B cell (primary cell): ENCODE results near the gene TRIM9. TPM values are rescaled to one million over a fixed set of nuclear protein-coding genes. Genes with fewer than 3 reads are reported as not detected.

Experiments
- ATAC-seq: fragments of 200-7000 bp; cut with Tn5 transposase; one replicate; pipeline ENCODE4 v1.10.0; 2021; ENCODE audit warnings: low read depth, mild to moderate bottlenecking, moderate number of reproducible peaks, moderate library complexity
- CTCF ChIA-PET: fragments of 350-600 bp; sonication (Branson Sonifier 250); formaldehyde crosslinking; loops from one replicate; lab custom pipeline; 2021; ENCODE audit warnings: antibody characterized with exemption, inconsistent platforms; lab: Charles Lee
- POLR2A ChIA-PET: fragments of 350-600 bp; sonication (Branson Sonifier 250); formaldehyde crosslinking; loops from one replicate; lab custom pipeline; 2021; ENCODE audit warnings: antibody characterized with exemption; lab: Charles Lee
- DNase-seq: peaks from one replicate; pipeline ENCODE4 v3.0.0; 2013
- H2AFZ ChIP-seq: 2 replicates; pipeline ENCODE4 v1.6.1; 2012; ENCODE audit warnings: mild to moderate bottlenecking, low read depth, low read length; ENCODE audit not compliant: insufficient read depth, poor library complexity, severe bottlenecking
- H3K27ac ChIP-seq, 2 donors: 1 replicate in 1 of 2; 2 replicates in 1 of 2; pipeline ENCODE4 v1.5.1; 2012 to 2013; ENCODE audit warnings: low read length in 2 of 2, mild to moderate bottlenecking in 2 of 2, moderate library complexity in 1 of 2
- H3K27me3 ChIP-seq, 4 experiments: fragments of 200-600 bp in 1 of 4; sonication (generic) in 1 of 4; replicated peaks in 1 of 4; 1 replicate in 2 of 4; 2 replicates in 2 of 4; pipeline versions ENCODE4 v1.6.1 to v1.7.0; 2013 to 2016; ENCODE audit warnings: low read length in 3 of 4, mild to moderate bottlenecking in 2 of 4, mixed read lengths in 1 of 4, moderate library complexity in 1 of 4; ENCODE audit not compliant: insufficient read depth in 4 of 4, control insufficient read depth in 3 of 4; ENCODE audit errors: control extremely low read depth in 1 of 4
- H3K36me3 ChIP-seq, 2 experiments: replicated peaks in 1 of 2; 1 replicate in 1 of 2; 2 replicates in 1 of 2; pipeline versions ENCODE4 v1.6.1 to v1.7.1; 2013; ENCODE audit warnings: low read length in 1 of 2; ENCODE audit not compliant: insufficient read depth in 2 of 2, control insufficient read depth in 1 of 2; ENCODE audit errors: control extremely low read depth in 1 of 2, extremely low read depth in 1 of 2
- H3K4me1 ChIP-seq, 2 donors: fragments of 200-600 bp in 1 of 2; sonication (generic) in 1 of 2; 1 replicate in 1 of 2; 2 replicates in 1 of 2; pipeline versions ENCODE4 v1.5.1 to v1.6.1; 2013 to 2017; ENCODE audit warnings: low read length in 2 of 2; ENCODE audit not compliant: control insufficient read depth in 2 of 2, insufficient read depth in 2 of 2
- H3K4me2 ChIP-seq: replicated peaks from 2 replicates; pipeline ENCODE3; 2012; ENCODE audit warnings: mild to moderate bottlenecking, low read depth, low read length; ENCODE audit not compliant: poor library complexity, severe bottlenecking
- H3K4me3 ChIP-seq, 5 experiments: fragments of 200-600 bp in 1 of 5; sonication (generic) in 1 of 5; 1 replicate in 3 of 5; 2 replicates in 2 of 5; pipeline versions ENCODE4 v1.5.1 to v1.7.0; 2011 to 2016; ENCODE audit warnings: low read length in 4 of 5, mild to moderate bottlenecking in 4 of 5, low read depth in 2 of 5, control low read depth in 1 of 5, moderate library complexity in 1 of 5; ENCODE audit not compliant: insufficient read depth in 1 of 5; ENCODE audit errors: control extremely low read depth in 1 of 5, extremely low read depth in 1 of 5
- H3K79me2 ChIP-seq: fragments of 200-600 bp; sonication (generic); one replicate; pipeline ENCODE4 v1.6.0; 2016; ENCODE audit warnings: low read length; ENCODE audit not compliant: control insufficient read depth, insufficient read depth
- H3K9ac ChIP-seq: fragments of 200-600 bp; sonication (generic); 2 replicates; pipeline ENCODE4 v1.6.1; 2017; ENCODE audit warnings: mild to moderate bottlenecking, low read length, moderate library complexity
- H3K9me3 ChIP-seq, 3 donors: one replicate each; pipeline versions ENCODE4 v1.6.1 to v1.7.1; 2013; ENCODE audit warnings: low read length in 2 of 3; ENCODE audit not compliant: control insufficient read depth in 2 of 3, insufficient read depth in 1 of 3; ENCODE audit errors: control extremely low read depth in 1 of 3
- H4K20me1 ChIP-seq: 2 replicates; pipeline ENCODE4 v1.6.0; 2012; ENCODE audit warnings: mild to moderate bottlenecking, low read length; ENCODE audit not compliant: insufficient read depth, control insufficient read depth, poor library complexity, severe bottlenecking
- H3K27ac Mint-ChIP-seq: one replicate; pipeline ENCODE4 v1.8.0; 2021; ENCODE audit warnings: mixed read lengths
- H3K27me3 Mint-ChIP-seq: one replicate; pipeline ENCODE4 v1.8.0; 2021; ENCODE audit warnings: mixed read lengths
- H3K4me1 Mint-ChIP-seq: one replicate; pipeline ENCODE4 v1.8.0; 2021; ENCODE audit warnings: mixed read lengths
- H3K4me3 Mint-ChIP-seq: one replicate; pipeline ENCODE4 v1.8.0; 2021; ENCODE audit warnings: mixed read lengths
- H3K9me3 Mint-ChIP-seq: one replicate; pipeline ENCODE4 v1.8.0; 2022; ENCODE audit warnings: mixed read lengths; ENCODE audit not compliant: insufficient read depth
- EZH2 ChIP-seq: IDR thresholded peaks from 2 replicates; pipeline ENCODE4 v1.6.1; 2012; ENCODE audit warnings: borderline replicate concordance, low read depth, mild to moderate bottlenecking, moderate library complexity, low read length; ENCODE audit not compliant: insufficient read depth, poor library complexity, severe bottlenecking
- WGBS: methylation state at CpG from one replicate; pipeline ENCODE4 v1.1.5; 2013; ENCODE audit warnings: missing lambda C conversion rate; ENCODE audit not compliant: insufficient coverage; 5-methylcytosine and 5-hydroxymethylcytosine counted together
- intact Hi-C: fragments of 100-400 bp; cut with micrococcal nuclease; formaldehyde crosslinking; loops from one replicate; pipeline ENCODE4 v1.10.0; 2022
- polyA plus RNA-seq: library from polyadenylated mRNA; depleted of rRNA; stranded (reverse); fragments of >200 nt; gene quantifications from 2 replicates; pipeline ENCODE4 v1.2.3, GENCODE V29; 2012
- total RNA-seq, 2 donors: library from RNA; stranded (reverse); fragments of 120-200 nt in 1 of 2; gene quantifications; 1 replicate in 1 of 2; 2 replicates in 1 of 2; pipeline versions ENCODE4 v1.2.3 to v1.2.4, GENCODE V29; 2013 to 2022
- TF ChIP-seq, protein P1 (sequence below): fragments of 200-600 bp; IDR thresholded peaks from one replicate; pipeline ENCODE4 v1.8.0; 2022; ENCODE audit warnings: antibody characterized with exemption, mild to moderate bottlenecking

The TRIM9 gene
- total and polyA plus RNA-seq, 2 donors (not counting 1 experiment from before 2014, with no cell fraction given): 0.24 to 0.32 TPM

DNA sequence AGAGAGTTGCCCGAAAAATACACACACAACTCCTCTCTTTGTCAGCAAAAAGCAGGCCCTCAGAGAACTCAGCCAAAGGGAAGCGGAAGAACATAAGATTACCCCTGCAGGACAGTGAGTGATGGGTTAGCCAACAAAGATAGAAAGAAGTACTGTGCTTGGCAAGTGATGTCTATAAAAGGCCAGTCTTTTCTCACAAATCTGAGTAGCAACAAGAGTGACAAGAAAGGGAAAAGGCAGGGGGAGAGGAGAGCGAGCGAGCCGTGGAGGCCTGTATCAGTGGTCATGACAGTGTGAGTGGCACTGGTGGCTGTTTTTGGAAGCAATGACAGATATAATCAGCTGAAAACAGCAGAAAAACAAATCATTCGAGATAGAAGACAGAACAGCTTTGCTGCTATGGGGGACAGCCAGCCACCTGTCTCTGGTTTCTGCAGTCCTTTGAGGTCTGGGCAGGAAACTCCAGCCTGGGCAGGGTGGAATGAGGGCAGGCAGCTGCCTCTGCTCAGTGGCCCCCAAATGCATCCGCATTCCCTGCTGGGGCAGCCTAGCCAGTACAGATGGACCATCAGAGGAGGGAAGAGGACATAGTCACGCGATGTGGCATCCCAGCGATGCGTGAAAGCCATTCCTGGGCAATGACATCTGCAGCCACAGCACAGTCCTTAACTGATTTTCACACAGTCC, 74.7 kb downstream of the TRIM9 start:
- CTCF ChIA-PET: interaction anchor here (1.7 kb wide), 1 partner anchor 8 kb away, joined by 4 read pairs; no protein-coding TSS in a partner anchor
- H3K27ac Mint-ChIP-seq: no peak overlapping the region
- WGBS: 72% methylated on average over 8 of the region's 11 CpGs
- H3K9me3 Mint-ChIP-seq: no peaks in the 10 kb centered on the region
- H3K9me3 ChIP-seq: peaks cover 0 to 5% (median 3%) of the 10 kb centered on the region in 3 donors
- H3K4me3 ChIP-seq: no peak overlapping the region
- no peaks in the 10 kb centered on the region for H3K27me3 Mint-ChIP-seq
- no peaks in the 10 kb centered on the region for H4K20me1 ChIP-seq
- H3K27ac ChIP-seq: no peak overlapping the region
- H2AFZ ChIP-seq: no peak overlapping the region
- H3K4me1 Mint-ChIP-seq: no peaks in the 10 kb centered on the region
- H3K36me3 ChIP-seq: no peaks in the 10 kb centered on the region
- no peaks in the 10 kb centered on the region for H3K27me3 ChIP-seq
- H3K9ac ChIP-seq: no peak overlapping the region
- H3K4me3 Mint-ChIP-seq: no peak overlapping the region
- POLR2A ChIA-PET: no interaction called here
- no peak for DNase-seq
- no peak for ATAC-seq
- H3K79me2 ChIP-seq: no peaks in the 10 kb centered on the region
- H3K4me2 ChIP-seq: no peak overlapping the region
- TF ChIP-seq, protein P1, sequence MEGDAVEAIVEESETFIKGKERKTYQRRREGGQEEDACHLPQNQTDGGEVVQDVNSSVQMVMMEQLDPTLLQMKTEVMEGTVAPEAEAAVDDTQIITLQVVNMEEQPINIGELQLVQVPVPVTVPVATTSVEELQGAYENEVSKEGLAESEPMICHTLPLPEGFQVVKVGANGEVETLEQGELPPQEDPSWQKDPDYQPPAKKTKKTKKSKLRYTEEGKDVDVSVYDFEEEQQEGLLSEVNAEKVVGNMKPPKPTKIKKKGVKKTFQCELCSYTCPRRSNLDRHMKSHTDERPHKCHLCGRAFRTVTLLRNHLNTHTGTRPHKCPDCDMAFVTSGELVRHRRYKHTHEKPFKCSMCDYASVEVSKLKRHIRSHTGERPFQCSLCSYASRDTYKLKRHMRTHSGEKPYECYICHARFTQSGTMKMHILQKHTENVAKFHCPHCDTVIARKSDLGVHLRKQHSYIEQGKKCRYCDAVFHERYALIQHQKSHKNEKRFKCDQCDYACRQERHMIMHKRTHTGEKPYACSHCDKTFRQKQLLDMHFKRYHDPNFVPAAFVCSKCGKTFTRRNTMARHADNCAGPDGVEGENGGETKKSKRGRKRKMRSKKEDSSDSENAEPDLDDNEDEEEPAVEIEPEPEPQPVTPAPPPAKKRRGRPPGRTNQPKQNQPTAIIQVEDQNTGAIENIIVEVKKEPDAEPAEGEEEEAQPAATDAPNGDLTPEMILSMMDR: no peak
- no peak for TF ChIP-seq EZH2
- H3K4me1 ChIP-seq: no peaks in the 10 kb centered on the region
- intact Hi-C loops: no loop called here

DNA sequence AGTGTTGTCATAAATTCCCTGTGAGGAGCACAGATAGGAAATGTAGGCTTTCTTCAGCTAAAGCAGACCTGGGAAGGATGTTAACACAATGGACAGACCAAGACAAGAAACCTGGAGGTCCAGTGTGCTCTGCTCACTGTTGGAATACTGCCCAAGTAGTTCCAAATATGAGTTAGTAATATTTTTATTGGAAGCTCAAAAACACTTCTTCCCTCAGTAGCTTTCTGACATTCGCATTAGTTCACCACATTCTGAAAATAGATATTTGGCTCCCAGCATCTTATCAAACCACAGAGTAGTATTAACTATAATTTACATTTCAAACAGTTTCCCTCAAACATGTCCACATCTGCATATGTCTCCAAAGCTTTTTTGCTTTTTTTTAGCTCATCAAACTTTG, 75.8 kb downstream of the TRIM9 start:
- no peaks in the 10 kb centered on the region for H3K27me3 ChIP-seq
- TF ChIP-seq EZH2: no peak
- TF ChIP-seq, protein P1: no peak
- no peaks in the 10 kb centered on the region for H3K79me2 ChIP-seq
- no peak overlapping the region for H3K4me3 ChIP-seq
- DNase-seq (no peak), ATAC-seq (no peak)
- POLR2A ChIA-PET: no interaction called here
- no peaks in the 10 kb centered on the region for H4K20me1 ChIP-seq
- Mint-ChIP-seq H3K4me3 (no peak overlapping the region), H3K27me3 (no peaks in the 10 kb centered on the region), H3K27ac (no peak overlapping the region), H3K4me1 (no peaks in the 10 kb centered on the region), H3K9me3 (no peaks in the 10 kb centered on the region)
- WGBS: 80% methylated on average over 1 of the region's 1 CpG
- H3K36me3 ChIP-seq: no peaks in the 10 kb centered on the region
- H3K4me2 ChIP-seq: no peak overlapping the region
- no peaks in the 10 kb centered on the region for H3K4me1 ChIP-seq
- intact Hi-C loops: no loop called here
- CTCF ChIA-PET: interaction anchor here (1.7 kb wide), 1 partner anchor 9 kb away, joined by 4 read pairs; no protein-coding TSS in a partner anchor
- peaks cover 0 to 5% (median 3%) of the 10 kb centered on the region in 3 donors for H3K9me3 ChIP-seq
- no peak overlapping the region for H3K9ac ChIP-seq
- H3K27ac ChIP-seq: no peak overlapping the region
- no peak overlapping the region for H2AFZ ChIP-seq
